Endometrial microvascular endothelial cells (primary cell): ENCODE results near the gene MIEF1. TPM values are rescaled to one million over a fixed set of nuclear protein-coding genes. Genes with fewer than 3 reads are reported as not detected.

Experiments
- in situ Hi-C: cut with HindIII; loops from 2 replicates; pipeline ENCODE4 v1.10.0; 2017; ENCODE audit warnings: low sequenced_read_pairs, low pct_unique_long_range_greater_than_20kb; ENCODE audit errors: inconsistent ontology term
- total RNA-seq: library from RNA; depleted of rRNA; stranded (reverse); fragments of >200 nt; gene quantifications from one replicate; pipeline ENCODE4 v1.2.3, GENCODE V29; 2015; ENCODE audit errors: inconsistent ontology term

The MIEF1 gene
- total RNA-seq, 1 donor from 2014 or later, result 36.1 TPM

DNA sequence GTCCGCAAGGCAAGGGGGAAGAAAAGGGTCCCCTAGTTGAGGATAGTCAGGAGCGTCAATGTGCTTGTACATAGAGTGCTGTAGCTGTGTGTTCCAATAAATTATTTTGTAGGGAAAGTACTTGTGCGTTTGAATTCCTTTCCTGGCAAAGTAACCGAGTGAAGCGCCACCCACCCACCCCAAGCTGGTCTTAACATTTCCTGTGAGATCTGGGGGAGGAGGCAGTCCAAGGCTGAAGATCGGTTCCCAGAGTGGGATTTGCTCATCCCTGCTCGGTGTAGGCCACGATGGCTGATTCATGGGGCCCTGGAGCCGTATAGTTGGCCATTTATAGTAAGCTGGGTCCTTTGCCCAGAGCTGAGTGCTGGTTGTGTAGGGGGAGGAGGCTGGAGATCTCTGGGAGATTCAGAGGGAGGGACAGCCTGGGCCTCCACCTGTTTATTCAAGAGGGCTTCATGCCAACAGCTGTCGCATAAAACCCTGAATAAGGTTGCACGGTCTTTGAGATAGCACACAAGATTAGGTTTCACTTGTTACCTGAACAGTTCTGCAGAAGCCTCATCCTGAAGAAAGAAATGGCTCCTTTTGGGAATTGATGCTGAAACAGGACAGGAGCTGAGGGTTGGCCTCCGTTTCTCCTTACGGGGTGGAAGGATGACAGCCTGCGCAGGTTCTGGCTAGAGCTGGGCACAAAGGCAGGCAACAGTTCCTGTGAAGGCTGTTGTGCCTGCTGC is 20.6 kb downstream of the MIEF1 start:
- in situ Hi-C loops, result no loop called here

- in situ Hi-C loops, result no loop called here
These were observed 22.1 kb downstream of the MIEF1 start for GRCh38 chr22:39524089-39524752.

GRCh38 chr22:39524753-39525657 is 22.9 kb downstream of the MIEF1 start:
- in situ Hi-C loops, result no loop called here

DNA sequence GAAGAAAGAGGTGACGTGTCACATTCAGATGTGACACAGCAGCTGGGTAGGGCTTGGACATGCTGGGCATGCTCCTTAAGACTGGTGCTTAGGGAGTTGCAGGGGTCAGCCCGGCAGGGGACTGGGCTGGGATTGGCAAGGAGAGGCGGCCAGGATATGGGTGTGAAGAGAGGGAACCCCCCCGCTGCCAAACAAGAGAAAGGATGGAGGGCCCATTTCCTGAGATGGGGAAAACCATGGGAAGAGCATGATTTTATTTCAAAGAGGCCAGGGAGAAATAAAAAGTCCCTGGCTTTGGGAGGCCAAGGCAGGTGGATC is 23.5 kb downstream of the MIEF1 start:
- in situ Hi-C loops, result no loop called here

DNA sequence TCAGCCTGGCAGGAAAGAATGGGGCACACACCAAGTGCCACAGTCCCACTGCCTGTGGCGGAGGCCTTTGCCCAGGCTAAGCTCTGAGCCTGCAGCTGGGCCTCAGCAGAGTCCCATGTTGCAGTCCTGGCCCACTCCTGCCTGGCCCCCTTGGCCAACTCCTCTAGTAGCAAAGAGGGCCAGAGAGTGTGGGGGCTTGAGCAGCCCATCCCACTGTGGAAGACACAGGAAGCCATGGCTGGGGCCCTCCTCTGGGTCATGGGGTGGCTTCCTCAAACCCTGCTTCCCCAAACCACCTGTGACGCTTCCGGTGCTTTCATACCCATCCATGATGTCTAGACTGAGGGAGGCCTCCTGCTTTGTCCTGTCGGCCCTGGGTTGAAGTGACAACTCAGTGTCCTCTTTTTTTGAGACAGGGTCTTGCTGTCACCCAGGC is 24.7 kb downstream of the MIEF1 start:
- in situ Hi-C loops, result no loop called here

DNA sequence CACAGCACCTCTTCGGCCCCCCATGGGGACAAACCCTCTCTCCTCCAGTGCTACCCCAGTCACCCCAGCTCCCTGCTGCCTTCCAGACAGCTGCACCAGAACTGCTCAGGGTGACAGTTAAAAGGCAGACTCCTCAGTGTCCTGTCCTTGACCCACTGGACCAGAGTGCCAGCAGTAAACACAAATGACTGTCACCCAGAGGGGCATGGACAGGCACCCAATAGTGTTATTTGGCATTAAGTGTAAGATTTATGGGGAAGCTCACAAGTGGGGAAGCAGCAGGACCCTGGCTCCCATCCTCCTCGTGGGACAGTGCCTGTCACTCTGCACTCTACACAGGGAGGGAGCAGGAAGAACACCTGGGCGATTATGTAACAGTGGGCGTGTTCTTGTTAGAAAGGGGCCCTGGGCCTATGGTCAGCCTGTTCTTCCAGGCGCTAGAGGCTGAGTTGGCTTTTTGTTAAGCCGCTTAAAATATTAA is 25.4 kb downstream of the MIEF1 start:
- in situ Hi-C loops, result no loop called here

GRCh38 chr22:39528080-39528661 is 26.1 kb downstream of the MIEF1 start:
- in situ Hi-C loops, result no loop called here

DNA sequence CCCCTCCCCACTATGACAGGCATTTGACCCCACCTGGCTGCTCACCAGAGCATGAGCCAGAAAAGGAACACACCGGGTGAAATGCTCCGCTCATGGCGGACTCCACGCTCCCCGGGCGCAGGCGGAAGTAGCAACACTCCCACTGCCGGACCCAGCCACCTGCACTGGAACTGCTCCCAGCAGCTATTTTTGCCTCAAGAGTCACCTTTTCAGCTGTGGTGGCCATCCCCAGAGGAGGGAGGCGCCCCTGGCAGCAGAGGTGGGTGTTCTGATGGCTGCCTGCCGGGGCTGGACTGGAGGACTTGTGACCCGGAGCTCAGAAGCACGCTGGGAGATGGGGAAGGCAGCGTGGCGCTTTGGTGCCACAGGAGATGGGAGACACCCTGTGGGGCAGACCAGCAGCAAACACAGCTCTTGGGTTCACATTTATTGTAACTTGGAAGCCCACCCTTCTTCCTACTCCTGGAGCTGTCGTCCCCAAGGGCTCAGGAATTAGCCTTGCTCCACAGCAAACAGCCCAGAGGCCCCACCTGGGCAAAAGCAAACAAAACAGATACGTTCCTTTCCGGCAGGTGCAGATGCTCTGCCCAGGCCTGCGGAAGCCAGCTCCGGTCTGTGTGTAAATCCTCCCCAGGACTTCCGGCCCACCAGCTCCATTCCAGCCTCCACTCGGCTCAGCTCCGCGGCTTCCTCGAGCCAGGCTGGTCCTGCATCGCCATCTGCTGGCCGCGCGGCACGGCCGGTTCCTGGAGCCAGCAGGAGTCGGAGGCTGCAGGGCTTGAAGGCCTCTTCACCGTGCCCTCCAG is 26.8 kb downstream of the MIEF1 start:
- in situ Hi-C loops, result no loop called here

- in situ Hi-C loops, result no loop called here
These were observed 27.4 kb downstream of the MIEF1 start for GRCh38 chr22:39529487-39529851.

DNA sequence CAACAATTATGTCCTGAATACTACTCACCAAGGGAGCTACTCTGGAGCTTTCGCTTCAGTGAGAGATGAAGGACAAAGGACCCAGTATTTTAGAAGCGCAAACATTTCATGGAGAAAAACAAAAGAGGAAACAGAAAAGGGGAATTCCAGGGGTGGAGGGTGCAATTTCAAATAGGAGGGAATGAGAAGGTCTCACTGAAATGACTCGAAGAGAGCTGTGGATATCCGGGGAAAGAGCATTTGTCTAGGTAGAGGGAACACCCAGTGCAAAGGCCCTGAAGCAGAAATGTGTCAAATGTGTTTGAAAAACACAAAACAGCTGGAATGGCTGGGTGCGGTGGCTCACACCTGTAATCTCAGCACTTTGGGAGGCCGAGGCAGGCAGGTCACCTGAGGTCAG is 28.0 kb downstream of the MIEF1 start:
- in situ Hi-C loops, result no loop called here

DNA sequence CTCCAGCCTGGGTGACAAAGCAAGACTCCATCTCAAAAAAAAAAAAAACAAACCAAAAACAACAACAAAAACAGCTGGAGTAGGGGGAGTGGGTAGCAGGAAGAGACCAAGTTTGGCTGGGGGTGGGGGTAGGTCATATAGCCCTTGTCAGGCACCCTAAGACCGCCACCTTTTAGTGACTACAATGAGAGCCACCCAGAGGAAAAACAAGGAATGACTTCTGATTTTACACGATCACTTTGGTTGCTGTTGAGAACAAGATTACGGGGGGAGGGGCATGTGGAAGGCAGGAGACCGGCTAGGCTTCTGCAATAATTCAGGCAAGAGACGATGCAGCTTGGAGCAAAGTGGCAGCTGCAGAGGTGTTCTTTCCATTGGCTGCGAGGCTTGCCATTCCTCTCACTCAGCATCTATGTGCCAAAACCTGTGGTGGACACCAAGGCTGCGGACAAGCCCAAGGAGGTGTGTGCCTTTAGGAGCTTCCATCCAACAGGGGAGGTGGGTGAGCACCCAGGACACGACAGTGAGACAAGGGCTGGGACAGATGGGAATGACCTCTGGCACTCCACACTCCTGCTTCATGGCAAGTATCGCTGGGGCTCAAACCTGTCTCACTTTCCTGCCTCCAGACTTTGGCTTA is 28.7 kb downstream of the MIEF1 start:
- in situ Hi-C loops, result no loop called here

DNA sequence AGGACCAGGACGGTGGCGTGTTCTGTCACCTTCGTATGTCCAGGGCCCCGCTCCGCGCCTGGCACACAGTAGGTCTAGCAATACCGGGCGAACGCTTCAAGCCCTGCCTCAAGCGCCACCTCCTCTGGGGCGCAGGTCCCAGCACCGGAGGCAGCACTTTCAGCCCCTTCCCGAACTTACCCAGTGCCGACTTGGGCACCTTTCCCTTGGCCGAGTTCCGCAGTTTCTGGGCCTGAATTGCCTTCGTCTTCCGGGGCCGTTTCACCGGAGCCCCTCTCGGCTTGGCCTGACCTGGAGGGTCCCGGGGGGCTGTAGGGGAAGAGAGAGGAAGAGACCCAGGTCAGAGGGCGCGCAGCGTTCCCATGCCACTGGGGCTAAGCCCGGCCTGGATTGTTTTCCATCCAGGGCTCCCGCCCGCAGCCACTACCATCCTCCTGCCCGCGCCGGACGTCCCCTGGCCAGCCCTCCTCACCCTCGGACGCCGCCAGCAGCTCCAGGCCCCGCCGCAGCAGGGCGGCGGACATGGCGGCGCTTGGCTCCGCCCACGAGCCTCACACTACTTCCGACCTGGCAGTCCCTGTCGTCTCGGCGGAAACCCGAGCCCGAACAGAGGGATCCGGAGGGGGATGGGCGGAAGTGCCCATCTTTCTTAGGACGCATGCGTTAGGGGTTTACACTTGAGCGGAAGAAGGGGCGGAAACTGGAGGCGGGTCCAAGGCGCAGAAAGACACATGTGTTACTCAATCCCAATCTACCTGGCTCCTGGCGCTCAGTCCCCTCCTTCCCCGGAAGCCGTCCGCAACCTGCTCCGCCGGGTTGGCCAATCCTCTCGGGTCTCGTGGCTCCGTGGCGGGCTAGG is 30.4 kb downstream of the MIEF1 start, which contains the start of gene RPS19BP1:
TSS of gene RPS19BP1 (minus strand) at position 534 of the 859 bp plus-strand sequence. CDS start at position 524, 10 bp downstream.
- in situ Hi-C loops, result no loop called here

- in situ Hi-C loops, result no loop called here
These were observed 32.0 kb downstream of the MIEF1 start for GRCh38 chr22:39534092-39534506.

GRCh38 chr22:39534591-39535356 is 32.7 kb downstream of the MIEF1 start:
- in situ Hi-C loops, result no loop called here

DNA sequence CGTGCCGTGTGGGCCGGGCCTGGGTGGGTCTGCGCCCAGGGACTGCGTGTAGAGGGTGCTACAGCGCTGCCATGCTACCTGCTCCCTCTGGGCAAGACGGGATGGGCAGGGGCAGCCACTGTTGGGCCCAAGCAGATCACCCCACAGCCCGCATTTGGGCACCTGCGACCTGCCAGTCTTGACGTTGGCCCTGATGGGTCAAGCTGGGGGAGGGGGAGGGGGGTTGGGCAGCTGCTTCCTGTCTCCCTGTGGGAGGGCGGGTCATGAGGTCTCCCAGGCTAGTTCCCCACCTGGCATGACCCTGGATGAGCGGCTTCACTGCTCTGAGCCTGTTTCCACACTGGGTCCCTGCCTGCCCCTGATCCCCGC is 33.3 kb downstream of the MIEF1 start:
- in situ Hi-C loops, result no loop called here

GRCh38 chr22:39535831-39536449 is 33.9 kb downstream of the MIEF1 start:
- in situ Hi-C loops, result no loop called here
